ENCODE data around the gene ATP13A4. TPM values are rescaled to one million over a fixed set of nuclear protein-coding genes. Genes with fewer than 3 reads are reported as not detected.

ATP13A4 gene
- total and polyA plus RNA-seq, 2 of the 8 experiments (the other 6 are each of a cell fraction or from before 2014, with no cell fraction given): 0.12 TPM; not detected in 1

GRCh38 chr3:193520738-193521137, 34.0 kb downstream of the ATP13A4 start:
- H3K4ac ChIP-seq (replicated peaks; ENCODE audit: insufficient read length, low read depth, low read length): no peak overlapping the region
- no peaks in the 10 kb centered on the region for H3K9me3 ChIP-seq (ENCODE audit: insufficient read depth in 2 of 2, low read depth in 1 of 2, low read length in 1 of 2)
- H3K4me3 ChIP-seq (ENCODE audit: extremely low read depth in 1 of 4, insufficient read depth in 2 of 4, low read depth in 3 of 4, low read length in 4 of 4): no peak overlapping the region
- TF ChIP-seq SIRT6 (IDR thresholded peaks at IDR 0.05; ENCODE audit: low read length) (no peak), RXRA (IDR thresholded peaks at IDR 0.05; ENCODE audit: insufficient read depth, low read depth, low read length) (no peak), JUN (IDR thresholded peaks at IDR 0.05; ENCODE audit: low read depth, low read length) (no peak), FOSL1 (IDR thresholded peaks at IDR 0.05; ENCODE audit: insufficient read depth, low read depth, low read length) (no peak), POLR2A (IDR thresholded peaks at IDR 0.05; ENCODE audit: control extremely low read depth in 1 of 2, low read depth in 2 of 2, low read length in 2 of 2) (no peak)
- H4K91ac ChIP-seq (replicated peaks; ENCODE audit: insufficient read length, low read length): no peak overlapping the region
- no peak overlapping the region for H2BK5ac ChIP-seq (ENCODE audit: low read depth, low read length)
- no peak overlapping the region for H3K18ac ChIP-seq (ENCODE audit: extremely low read depth, low read length)
- 72% methylated on average over 3 of the region's 3 CpGs; no CpG with 5 or more reads in 1 of the 2 experiments for WGBS, 2 experiments (ENCODE audit: extremely low coverage in 1 of 2, insufficient coverage in 1 of 2, insufficient read length in 1 of 2, insufficient replicate concordance in 2 of 2, low coverage in 1 of 2, low lambda C conversion rate in 2 of 2, missing lambda C conversion rate in 1 of 2)
- H3K4me2 ChIP-seq (ENCODE audit: insufficient read depth in 1 of 2, low read depth in 2 of 2, low read length in 2 of 2): no peak overlapping the region
- no peaks in the 10 kb centered on the region for H3K27me3 ChIP-seq (replicated peaks in 1 of 4; ENCODE audit: control insufficient read depth in 3 of 4, extremely low read depth in 1 of 4, insufficient read depth in 3 of 4, low read length in 3 of 4)
- no peaks in the 10 kb centered on the region for H3K79me2 ChIP-seq (ENCODE audit: control insufficient read depth in 1 of 2, insufficient read depth in 2 of 2, low read length in 2 of 2)
- H4K20me1 ChIP-seq (replicated peaks in 1 of 2; ENCODE audit: control insufficient read depth in 1 of 2, insufficient read depth in 2 of 2, low read length in 2 of 2): no peaks in the 10 kb centered on the region
- no peaks in the 10 kb centered on the region for H3K23me2 ChIP-seq (ENCODE audit: low read depth, low read length)
- H3K79me1 ChIP-seq (ENCODE audit: low read depth, low read length): no peaks in the 10 kb centered on the region
- FAIRE-seq (no peak), DNase-seq (ENCODE audit: low read depth in 1 of 2, low spot score in 2 of 2) (no peak)
- no peak overlapping the region for H3K23ac ChIP-seq (ENCODE audit: insufficient read length)
- H4K5ac ChIP-seq (ENCODE audit: insufficient read length, low read depth, low read length): no peak overlapping the region
- no peak overlapping the region for H2BK15ac ChIP-seq (ENCODE audit: low read length)
- H3K14ac ChIP-seq (ENCODE audit: insufficient read length): no peak overlapping the region
- H2BK12ac ChIP-seq (ENCODE audit: low read depth, low read length): no peak overlapping the region
- H2AFZ ChIP-seq (ENCODE audit: low read length): no peak overlapping the region
- no peak overlapping the region for H2BK120ac ChIP-seq (replicated peaks; ENCODE audit: low read depth, low read length)
- H3K56ac ChIP-seq (replicated peaks; ENCODE audit: insufficient read length, low read depth, low read length): no peak overlapping the region
- no peaks in the 10 kb centered on the region; a peak in 1 of 7 replicates for H3K4me1 ChIP-seq (replicated peaks in 1 of 4; ENCODE audit: control insufficient read depth in 3 of 4, insufficient read depth in 4 of 4, low read length in 3 of 4)
- no peak overlapping the region for H3K9ac ChIP-seq (replicated peaks in 1 of 4; ENCODE audit: extremely low read depth in 1 of 4, low read depth in 3 of 4, low read length in 3 of 4)
- ChIA-PET POLR2A (ENCODE audit: partially characterized antibody) (no interaction called here), CTCF (ENCODE audit: partially characterized antibody) (interaction anchor here (1.2 kb wide), 1 partner anchor 391 kb away, joined by 3 read pairs; no protein-coding TSS in a partner anchor)
- no peak overlapping the region for H4K8ac ChIP-seq (ENCODE audit: extremely low read depth, insufficient read depth, low read length)
- H2AK5ac ChIP-seq (ENCODE audit: low read depth, low read length): no peak overlapping the region
- H3K27ac ChIP-seq (ENCODE audit: low read depth, low read length): no peak overlapping the region
- H3K36me3 ChIP-seq (ENCODE audit: control insufficient read depth in 2 of 4, insufficient read depth in 4 of 4, low read length in 3 of 4): no peaks in the 10 kb centered on the region
- no peak overlapping the region for H2BK20ac ChIP-seq (ENCODE audit: low read length)
